HFF-Myc (cell line): Measurements from ENCODE around the gene ZNF486.
"Not testable (repeated sequence)": the region's sequence is repeated elsewhere in the genome, so short reads cannot be mapped to it uniquely, and the experiment has no call there.

Experiments
- DNase-seq: peaks from one replicate; pipeline ENCODE4 v3.0.0-alpha.2; 2011; ENCODE audit warnings: low read depth; ENCODE audit errors: extremely low read depth
- H3K4me3 ChIP-seq: replicated peaks from 2 replicates; pipeline ENCODE4 v1.5.1; 2011; ENCODE audit warnings: low read depth, mild to moderate bottlenecking, control low read depth, low read length
- CTCF ChIP-seq: IDR thresholded peaks from 2 replicates; pipeline ENCODE4 v1.5.1; 2012; ENCODE audit warnings: mild to moderate bottlenecking, low read depth, low read length, control low read depth; ENCODE audit errors: missing control alignments

The ZNF486 gene

GRCh38 chr19:20237773-20238623 is 71.0 kb downstream of the ZNF486 start:
- no peak for TF ChIP-seq CTCF
- H3K4me3 ChIP-seq, result peak overlapping the region; percentile 59
- DNase-seq, result peak; percentile 31

GRCh38 chr19:20243629-20244028 is 76.6 kb downstream of the ZNF486 start:
- no peak for DNase-seq
- no peak for TF ChIP-seq CTCF
- no peak overlapping the region for H3K4me3 ChIP-seq

- H3K4me3 ChIP-seq, result no peak overlapping the region
- TF ChIP-seq CTCF, result no peak
- no peak for DNase-seq
Observed at GRCh38 chr19:20244356-20244755, 77.3 kb downstream of the ZNF486 start.

- DNase-seq, result no peak
- no peak for TF ChIP-seq CTCF
- no peak overlapping the region for H3K4me3 ChIP-seq
Observed at GRCh38 chr19:20245309-20245708, 78.3 kb downstream of the ZNF486 start.

GRCh38 chr19:20247016-20247683 is 80.1 kb downstream of the ZNF486 start:
- DNase-seq, result no peak
- H3K4me3 ChIP-seq, result no peak overlapping the region
- no peak for TF ChIP-seq CTCF

- not testable (repeated sequence) for H3K4me3 ChIP-seq, DNase-seq
Observed at GRCh38 chr19:20248258-20248657, 81.2 kb downstream of the ZNF486 start.
